SU-DHL-6 (cell line): ENCODE measurements around the gene PLCB1.

Experiments used
- H2AFZ ChIP-seq: fragments of 200-600 bp; sonication (generic); 2 replicates; pipeline ENCODE4 v1.6.1; 2014; ENCODE audit warnings: low read depth, mild to moderate bottlenecking, moderate library complexity, mixed read lengths, antibody characterized with exemption, low read length; ENCODE audit not compliant: severe bottlenecking
- H3F3A ChIP-seq: fragments of 200-600 bp; shearing (Covaris generic); 2 replicates; pipeline ENCODE4 v1.6.0; 2016; ENCODE audit warnings: antibody characterized with exemption, mild to moderate bottlenecking; ENCODE audit not compliant: insufficient read depth
- H3K27ac ChIP-seq: fragments of 200-600 bp; sonication (generic); 2 replicates; pipeline ENCODE4 v1.5.1; 2016; ENCODE audit warnings: low read depth, mild to moderate bottlenecking, low read length, moderate library complexity, mixed read lengths
- H3K27me3 ChIP-seq: fragments of 200-600 bp; sonication (generic), shearing (Covaris generic); 2 replicates; pipeline ENCODE4 v1.6.0; 2014; ENCODE audit warnings: mild to moderate bottlenecking, low read length
- H3K36me3 ChIP-seq: fragments of 200-600 bp; sonication (generic); 2 replicates; pipeline ENCODE4 v1.6.1; 2014; ENCODE audit warnings: mild to moderate bottlenecking, low read length, mixed read lengths
- H3K4me2 ChIP-seq: fragments of 300-600, 200-600 bp; shearing (Covaris generic), sonication (generic); 2 replicates; pipeline ENCODE4 v1.6.0; 2014; ENCODE audit warnings: low read length, low read depth, mild to moderate bottlenecking; ENCODE audit not compliant: poor library complexity, severe bottlenecking
- H3K4me3 ChIP-seq: fragments of 200-600 bp; sonication (generic); 2 replicates; pipeline ENCODE4 v1.5.1; 2014; ENCODE audit warnings: antibody characterized with exemption, low read length, mild to moderate bottlenecking, mixed read lengths; ENCODE audit not compliant: insufficient read depth, poor library complexity, severe bottlenecking
- H3K79me2 ChIP-seq: fragments of 200-600 bp; sonication (generic); 2 replicates; pipeline ENCODE4 v1.6.1; 2014; ENCODE audit warnings: mild to moderate bottlenecking, low read length, moderate library complexity; ENCODE audit not compliant: insufficient read depth
- H3K9ac ChIP-seq: fragments of 200-600 bp; sonication (generic); 2 replicates; pipeline ENCODE4 v1.7.0; 2014; ENCODE audit warnings: mild to moderate bottlenecking, low read length
- H3K9me2 ChIP-seq: fragments of 200-600 bp; sonication (generic); replicated peaks from 2 replicates; pipeline ENCODE4 v1.6.1; 2014; ENCODE audit warnings: low read length; ENCODE audit not compliant: insufficient read depth
- H3K9me3 ChIP-seq: fragments of 200-600 bp; sonication (generic); 2 replicates; pipeline ENCODE4 v1.6.1; 2014; ENCODE audit warnings: low read length, mixed read lengths; ENCODE audit not compliant: insufficient read depth
- H4K20me1 ChIP-seq: fragments of 200-600 bp; sonication (generic); 2 replicates; pipeline ENCODE4 v1.6.1; 2014; ENCODE audit warnings: low read depth, mild to moderate bottlenecking, antibody characterized with exemption, low read length, moderate library complexity, mixed read lengths
- EZH2phosphoT487 ChIP-seq: fragments of 200-600 bp; sonication (generic), shearing (Covaris generic); conservative IDR thresholded peaks from 2 replicates; pipeline ENCODE4 v1.6.1; 2018; ENCODE audit warnings: mild to moderate bottlenecking, antibody characterized with exemption, low read length, moderate library complexity, mixed read lengths
- TF ChIP-seq, protein P1 (sequence below): fragments of 200-600 bp; sonication (generic); IDR thresholded peaks from one replicate; pipeline ENCODE4 v1.5.1; 2017; ENCODE audit warnings: antibody characterized with exemption, mild to moderate bottlenecking, low read length, moderate library complexity; ENCODE audit not compliant: insufficient read depth, poor library complexity, severe bottlenecking

PLCB1 gene

DNA sequence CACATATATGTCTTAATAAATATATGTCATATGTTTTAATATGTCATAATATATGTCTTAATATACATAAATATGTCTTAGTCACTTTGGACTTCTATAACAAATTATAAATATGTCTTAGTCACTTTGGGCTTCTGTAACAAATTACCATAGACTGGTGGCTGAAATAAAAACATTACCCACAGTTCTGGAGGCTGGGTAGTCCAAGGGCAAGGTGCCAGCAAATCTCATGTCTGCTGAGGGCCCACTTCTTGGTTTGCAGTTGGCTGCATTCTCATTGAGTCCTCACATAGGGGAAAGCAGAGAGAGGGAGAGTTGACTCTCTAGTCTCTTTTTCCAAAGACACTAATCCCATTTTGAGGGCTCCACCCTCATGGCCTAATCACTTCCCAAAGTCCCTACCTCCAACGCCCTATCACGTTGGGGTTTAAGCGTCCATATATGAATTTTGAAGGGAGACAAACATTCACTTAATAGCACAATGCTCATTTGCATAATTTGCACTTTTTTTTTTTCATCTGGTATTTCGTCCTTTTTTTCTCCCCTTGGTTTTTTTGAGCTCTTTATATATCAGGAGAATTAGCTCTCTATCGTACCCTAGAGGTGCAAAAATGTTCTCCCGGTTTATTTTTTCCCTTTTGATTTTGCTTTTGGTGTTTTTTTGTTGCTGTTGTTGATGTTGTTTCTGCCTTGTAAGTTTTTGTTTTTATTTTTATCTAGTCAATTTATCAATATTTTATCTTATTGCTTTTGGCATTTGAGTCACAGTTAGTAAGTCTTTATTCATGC, 266.4 kb downstream of the PLCB1 start:
- Histone ChIP-seq H3K9ac (no peak overlapping the region), H3K9me3 (no peaks in the 10 kb centered on the region), H3K36me3 (no peaks in the 10 kb centered on the region), H2AFZ (no peak overlapping the region), H3K27ac (peak overlapping the region; percentile 75; the same call in 1 of the 2 replicates), H3K4me2 (no peak overlapping the region), H3K27me3 (no peaks in the 10 kb centered on the region), H3K79me2 (no peaks in the 10 kb centered on the region), H4K20me1 (no peaks in the 10 kb centered on the region), H3K4me3 (no peak overlapping the region), H3F3A (peaks cover 14% of the 10 kb centered on the region; the same call in 1 of the 2 replicates), H3K9me2 (no peaks in the 10 kb centered on the region)
- TF ChIP-seq, protein P1, sequence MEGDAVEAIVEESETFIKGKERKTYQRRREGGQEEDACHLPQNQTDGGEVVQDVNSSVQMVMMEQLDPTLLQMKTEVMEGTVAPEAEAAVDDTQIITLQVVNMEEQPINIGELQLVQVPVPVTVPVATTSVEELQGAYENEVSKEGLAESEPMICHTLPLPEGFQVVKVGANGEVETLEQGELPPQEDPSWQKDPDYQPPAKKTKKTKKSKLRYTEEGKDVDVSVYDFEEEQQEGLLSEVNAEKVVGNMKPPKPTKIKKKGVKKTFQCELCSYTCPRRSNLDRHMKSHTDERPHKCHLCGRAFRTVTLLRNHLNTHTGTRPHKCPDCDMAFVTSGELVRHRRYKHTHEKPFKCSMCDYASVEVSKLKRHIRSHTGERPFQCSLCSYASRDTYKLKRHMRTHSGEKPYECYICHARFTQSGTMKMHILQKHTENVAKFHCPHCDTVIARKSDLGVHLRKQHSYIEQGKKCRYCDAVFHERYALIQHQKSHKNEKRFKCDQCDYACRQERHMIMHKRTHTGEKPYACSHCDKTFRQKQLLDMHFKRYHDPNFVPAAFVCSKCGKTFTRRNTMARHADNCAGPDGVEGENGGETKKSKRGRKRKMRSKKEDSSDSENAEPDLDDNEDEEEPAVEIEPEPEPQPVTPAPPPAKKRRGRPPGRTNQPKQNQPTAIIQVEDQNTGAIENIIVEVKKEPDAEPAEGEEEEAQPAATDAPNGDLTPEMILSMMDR, result no peak
- TF ChIP-seq EZH2phosphoT487, result no peak

DNA sequence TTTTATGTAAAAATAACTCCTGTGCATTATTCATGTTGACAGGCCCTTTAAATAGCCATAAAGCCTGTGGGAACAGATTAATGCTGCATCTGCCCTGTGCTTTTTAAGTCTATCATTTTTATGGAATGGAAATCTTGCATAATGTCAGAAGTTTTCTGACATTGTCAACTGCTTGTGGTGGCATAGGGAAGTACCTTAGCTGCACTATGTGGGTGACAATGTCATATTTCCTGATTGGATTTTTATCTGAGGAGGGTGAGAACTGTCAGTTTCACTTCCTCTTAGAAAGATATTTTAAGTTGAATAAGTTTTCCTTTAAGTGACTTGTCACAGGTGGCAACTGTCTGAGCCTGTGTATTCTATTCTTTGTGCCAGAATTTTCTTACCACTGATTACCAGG, 267.9 kb downstream of the PLCB1 start:
- no peaks in the 10 kb centered on the region for H3K36me3 ChIP-seq
- H3K9ac ChIP-seq, result no peak overlapping the region
- no peaks in the 10 kb centered on the region for H3K79me2 ChIP-seq
- no peaks in the 10 kb centered on the region for H3K9me2 ChIP-seq
- peaks cover 14% of the 10 kb centered on the region; the same call in 1 of the 2 replicates for H3F3A ChIP-seq
- H3K4me3 ChIP-seq, result no peak overlapping the region
- H2AFZ ChIP-seq, result no peak overlapping the region
- H3K27ac ChIP-seq, result peak overlapping the region; percentile 75
- TF ChIP-seq, protein P1, result no peak
- TF ChIP-seq EZH2phosphoT487, result no peak
- peak overlapping the region; percentile 61 for H3K4me2 ChIP-seq
- no peaks in the 10 kb centered on the region for H3K9me3 ChIP-seq
- H3K27me3 ChIP-seq, result no peaks in the 10 kb centered on the region
- no peaks in the 10 kb centered on the region for H4K20me1 ChIP-seq

DNA sequence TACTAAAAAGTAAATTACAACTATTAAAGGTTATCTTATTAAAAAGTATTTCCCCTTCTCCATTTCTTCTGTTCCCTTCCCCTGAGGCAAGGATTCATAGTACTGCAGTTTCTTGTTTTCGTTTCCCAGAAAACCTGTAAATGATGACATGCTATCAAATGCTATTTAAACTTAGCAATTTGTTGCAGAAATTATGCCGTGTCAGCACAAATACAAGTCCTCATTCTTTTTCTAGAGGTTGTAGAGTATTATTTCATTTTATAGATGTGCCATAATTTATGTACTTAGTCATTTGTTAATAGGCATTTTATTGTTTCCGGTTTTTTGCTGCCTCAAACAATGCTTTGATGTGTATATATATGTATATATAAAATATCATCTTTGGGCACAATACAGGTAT, 268.4 kb downstream of the PLCB1 start:
- Histone ChIP-seq H3F3A (peaks cover 14% of the 10 kb centered on the region; the same call in 1 of the 2 replicates), H4K20me1 (no peaks in the 10 kb centered on the region), H3K4me3 (peak overlapping the region; percentile 38), H3K9ac (no peak overlapping the region), H3K4me2 (peak overlapping the region; percentile 61), H2AFZ (no peak overlapping the region), H3K36me3 (no peaks in the 10 kb centered on the region), H3K27me3 (no peaks in the 10 kb centered on the region), H3K9me3 (no peaks in the 10 kb centered on the region), H3K79me2 (no peaks in the 10 kb centered on the region), H3K9me2 (no peaks in the 10 kb centered on the region), H3K27ac (peak overlapping the region; percentile 75)
- TF ChIP-seq, protein P1, result no peak
- TF ChIP-seq EZH2phosphoT487, result no peak
